Nephron progenitor cell (in vitro differentiated cells): ENCODE data around the gene ZMYND12.

Experiments used
- DNase-seq: peaks from one replicate; pipeline ENCODE4 v3.0.0; 2021
- H3K27ac Mint-ChIP-seq: 2 replicates; pipeline ENCODE4 v1.8.0; 2021; ENCODE audit warnings: mild to moderate bottlenecking, moderate library complexity, mixed read lengths
- H3K27me3 Mint-ChIP-seq: 2 replicates; pipeline ENCODE4 v1.8.0; 2021; ENCODE audit warnings: mild to moderate bottlenecking, low read depth, mixed read lengths; ENCODE audit not compliant: poor library complexity
- H3K36me3 Mint-ChIP-seq: 2 replicates; pipeline ENCODE4 v1.8.0; 2021; ENCODE audit warnings: low read depth, mixed read lengths
- H3K4me1 Mint-ChIP-seq: 2 replicates; pipeline ENCODE4 v1.8.0; 2021; ENCODE audit warnings: mixed read lengths
- H3K4me3 Mint-ChIP-seq: 2 replicates; pipeline ENCODE4 v1.8.0; 2021; ENCODE audit warnings: mild to moderate bottlenecking, moderate library complexity, mixed read lengths
- H3K9me3 Mint-ChIP-seq: 2 replicates; pipeline ENCODE4 v1.8.0; 2021; ENCODE audit warnings: mild to moderate bottlenecking, moderate library complexity, mixed read lengths
- TF ChIP-seq, protein P1 (sequence below): fragments of 200-600 bp; sonication (generic); IDR thresholded peaks from 2 replicates; pipeline ENCODE4 v1.5.0; 2021; ENCODE audit warnings: antibody characterized with exemption

The ZMYND12 gene

GRCh38 chr1:42418516-42418915 lies 37.3 kb downstream of the ZMYND12 start:
- H3K4me1 Mint-ChIP-seq: peaks cover 47% of the 10 kb centered on the region
- no peak overlapping the region for H3K27ac Mint-ChIP-seq
- DNase-seq: no peak
- no peaks in the 10 kb centered on the region for H3K9me3 Mint-ChIP-seq
- no peak overlapping the region for H3K4me3 Mint-ChIP-seq
- H3K36me3 Mint-ChIP-seq: no peaks in the 10 kb centered on the region
- TF ChIP-seq, protein P1, sequence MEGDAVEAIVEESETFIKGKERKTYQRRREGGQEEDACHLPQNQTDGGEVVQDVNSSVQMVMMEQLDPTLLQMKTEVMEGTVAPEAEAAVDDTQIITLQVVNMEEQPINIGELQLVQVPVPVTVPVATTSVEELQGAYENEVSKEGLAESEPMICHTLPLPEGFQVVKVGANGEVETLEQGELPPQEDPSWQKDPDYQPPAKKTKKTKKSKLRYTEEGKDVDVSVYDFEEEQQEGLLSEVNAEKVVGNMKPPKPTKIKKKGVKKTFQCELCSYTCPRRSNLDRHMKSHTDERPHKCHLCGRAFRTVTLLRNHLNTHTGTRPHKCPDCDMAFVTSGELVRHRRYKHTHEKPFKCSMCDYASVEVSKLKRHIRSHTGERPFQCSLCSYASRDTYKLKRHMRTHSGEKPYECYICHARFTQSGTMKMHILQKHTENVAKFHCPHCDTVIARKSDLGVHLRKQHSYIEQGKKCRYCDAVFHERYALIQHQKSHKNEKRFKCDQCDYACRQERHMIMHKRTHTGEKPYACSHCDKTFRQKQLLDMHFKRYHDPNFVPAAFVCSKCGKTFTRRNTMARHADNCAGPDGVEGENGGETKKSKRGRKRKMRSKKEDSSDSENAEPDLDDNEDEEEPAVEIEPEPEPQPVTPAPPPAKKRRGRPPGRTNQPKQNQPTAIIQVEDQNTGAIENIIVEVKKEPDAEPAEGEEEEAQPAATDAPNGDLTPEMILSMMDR: no peak
- peaks cover 3% of the 10 kb centered on the region for H3K27me3 Mint-ChIP-seq

DNA sequence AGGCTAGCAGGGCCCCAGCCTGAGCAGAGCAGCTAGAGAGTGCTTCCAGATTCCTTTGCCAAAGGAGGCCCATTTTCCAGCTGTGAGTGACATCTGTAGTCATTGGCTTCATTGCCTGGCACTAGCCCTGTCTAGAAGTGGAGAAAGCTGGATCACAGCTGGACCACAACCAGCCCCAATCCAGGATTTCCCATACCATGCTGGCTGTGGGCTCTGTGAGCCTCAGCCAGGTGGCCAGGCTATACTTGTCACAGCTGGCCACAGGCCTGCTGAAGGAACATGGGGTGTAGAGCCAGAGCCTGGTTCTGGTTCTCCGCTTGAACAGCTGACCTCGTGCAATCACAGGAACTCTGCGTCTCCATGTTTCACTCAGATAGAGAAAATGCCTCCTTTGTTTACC lies 38.7 kb downstream of the ZMYND12 start:
- peaks cover 36% of the 10 kb centered on the region for H3K4me1 Mint-ChIP-seq
- H3K27ac Mint-ChIP-seq: no peak overlapping the region
- DNase-seq: no peak
- H3K4me3 Mint-ChIP-seq: no peak overlapping the region
- H3K9me3 Mint-ChIP-seq: no peaks in the 10 kb centered on the region
- TF ChIP-seq, protein P1: no peak
- H3K27me3 Mint-ChIP-seq: peaks cover 7% of the 10 kb centered on the region
- no peaks in the 10 kb centered on the region for H3K36me3 Mint-ChIP-seq

- Mint-ChIP-seq H3K4me3 (no peak overlapping the region), H3K27ac (no peak overlapping the region)
Observed at GRCh38 chr1:42414551-42415496, 41.0 kb downstream of the ZMYND12 start.

GRCh38 chr1:42403880-42404400 lies 51.9 kb downstream of the ZMYND12 start:
- TF ChIP-seq, protein P1: no peak
- no peak overlapping the region for H3K27ac Mint-ChIP-seq
- DNase-seq: no peak
- no peak overlapping the region for H3K4me3 Mint-ChIP-seq
- no peaks in the 10 kb centered on the region for H3K9me3 Mint-ChIP-seq
- H3K4me1 Mint-ChIP-seq: no peaks in the 10 kb centered on the region
- peaks cover 7% of the 10 kb centered on the region for H3K27me3 Mint-ChIP-seq
- no peaks in the 10 kb centered on the region for H3K36me3 Mint-ChIP-seq

More at GRCh38 chr1:42414551-42415496, 41.0 kb downstream of the ZMYND12 start:
- H3K27me3 Mint-ChIP-seq: peaks cover 7% of the 10 kb centered on the region
- no peaks in the 10 kb centered on the region for H3K9me3 Mint-ChIP-seq
- H3K36me3 Mint-ChIP-seq: no peaks in the 10 kb centered on the region
- no peak for DNase-seq
- TF ChIP-seq, protein P1: no peak
- H3K4me1 Mint-ChIP-seq: peaks cover 13% of the 10 kb centered on the region

DNA sequence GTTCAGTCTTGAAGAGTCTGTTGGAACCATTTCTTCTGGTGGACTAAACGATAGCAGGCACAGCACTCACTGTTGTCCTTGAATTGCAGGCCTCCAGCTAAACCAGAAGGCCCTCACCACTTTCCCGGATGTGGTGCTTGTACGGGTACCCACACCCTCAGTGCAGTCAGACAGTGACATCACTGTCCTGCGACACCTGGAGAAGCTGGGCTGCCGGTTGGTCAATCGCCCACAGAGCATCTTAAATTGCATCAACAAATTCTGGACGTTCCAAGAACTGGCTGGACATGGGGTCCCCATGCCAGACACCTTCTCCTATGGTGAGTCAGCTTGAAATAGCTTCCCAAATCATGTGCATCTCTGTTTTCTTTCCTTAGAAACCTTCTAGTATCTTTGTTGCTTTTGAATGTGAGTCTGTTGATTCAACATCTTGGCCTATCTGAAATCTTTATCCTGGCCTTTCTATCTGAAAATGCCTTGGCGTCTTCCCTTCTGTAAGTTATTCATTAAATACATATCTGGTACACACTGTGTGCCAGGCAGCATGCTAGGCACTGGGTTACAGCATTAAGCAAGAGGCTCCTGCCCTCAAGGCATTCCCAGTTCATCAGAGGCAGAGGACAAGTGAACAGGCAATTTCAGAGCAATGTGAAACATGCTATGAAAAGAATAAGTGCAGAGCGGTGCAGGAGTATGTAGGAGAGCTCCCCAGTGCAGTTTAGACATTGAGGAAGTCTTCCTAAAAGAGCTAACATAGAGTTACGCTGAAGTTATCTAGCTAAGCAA lies 56.3 kb downstream of the ZMYND12 start:
- no peaks in the 10 kb centered on the region for H3K27me3 Mint-ChIP-seq
- no peaks in the 10 kb centered on the region for H3K9me3 Mint-ChIP-seq
- H3K4me1 Mint-ChIP-seq: no peaks in the 10 kb centered on the region
- TF ChIP-seq, protein P1: no peak
- DNase-seq: no peak
- H3K4me3 Mint-ChIP-seq: no peak overlapping the region
- H3K27ac Mint-ChIP-seq: no peak overlapping the region
- H3K36me3 Mint-ChIP-seq: no peaks in the 10 kb centered on the region
